GM13977 (cell line): ENCODE data around the gene KCNH2.

Experiments
- DNase-seq: peaks from one replicate; pipeline ENCODE4 v3.0.0; 2012; ENCODE audit warnings: low spot score
- CTCF ChIP-seq: IDR thresholded peaks from 2 replicates; pipeline ENCODE4 v1.5.1; 2012; ENCODE audit warnings: mild to moderate bottlenecking, control low read depth; ENCODE audit not compliant: insufficient read depth; ENCODE audit errors: extremely low read depth, missing control alignments
- in situ Hi-C: fragments of 300-500 bp; cut with MboI; formaldehyde crosslinking; loops from one replicate; pipeline ENCODE4 v1.12.0; 2022; ENCODE audit warnings: low sequenced_read_pairs, low pct_unique_long_range_greater_than_20kb, mixed read lengths, inconsistent platforms; ENCODE audit not compliant: unreplicated experiment

The KCNH2 gene

DNA sequence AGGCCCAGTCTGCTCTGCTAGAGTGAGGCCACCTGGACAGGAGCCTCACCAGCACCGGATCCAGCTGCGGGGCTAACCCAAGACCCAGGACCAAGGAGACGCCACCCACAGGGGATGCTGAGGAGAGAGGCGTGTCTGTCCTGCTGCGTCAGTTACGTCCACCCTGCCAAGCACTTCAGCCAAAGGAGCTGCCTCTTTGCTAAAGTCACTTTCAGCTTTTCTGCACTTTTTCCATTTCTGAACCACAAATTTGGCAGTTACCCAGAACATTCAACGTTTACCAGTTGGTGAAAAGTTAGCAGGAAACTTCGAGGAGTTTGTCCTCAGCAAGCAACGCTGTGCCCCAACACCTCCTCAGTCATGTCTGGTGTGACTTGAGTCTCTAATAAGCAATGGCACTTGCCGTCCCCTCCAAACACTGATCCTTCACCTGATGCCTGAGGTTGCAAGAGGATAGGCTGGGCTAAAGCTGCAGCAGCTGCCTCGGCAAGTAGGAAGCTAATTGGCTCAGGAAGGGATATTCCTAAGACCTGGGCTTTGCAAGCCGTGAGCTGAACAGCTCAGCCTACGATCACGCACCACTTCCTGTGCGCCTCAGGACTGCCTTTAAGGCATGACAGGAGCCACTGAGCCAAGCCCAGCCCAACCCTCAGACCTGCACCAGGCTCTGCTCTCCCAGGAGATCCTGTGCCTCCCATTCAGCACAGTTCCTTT lies 40.1 kb downstream of the KCNH2 start:
- in situ Hi-C loops, result no loop called here
- no peak for DNase-seq

GRCh38 chr7:150936018-150936417 lies 42.1 kb downstream of the KCNH2 start:
- in situ Hi-C loops, result no loop called here
- TF ChIP-seq CTCF, result no peak
- no peak for DNase-seq

More for the DNA sequence above, 40.1 kb downstream of the KCNH2 start:
- TF ChIP-seq CTCF, result no peak

GRCh38 chr7:150935149-150935548 lies 43.0 kb downstream of the KCNH2 start:
- DNase-seq, result no peak
- in situ Hi-C loops, result no loop called here
- TF ChIP-seq CTCF, result no peak

DNA sequence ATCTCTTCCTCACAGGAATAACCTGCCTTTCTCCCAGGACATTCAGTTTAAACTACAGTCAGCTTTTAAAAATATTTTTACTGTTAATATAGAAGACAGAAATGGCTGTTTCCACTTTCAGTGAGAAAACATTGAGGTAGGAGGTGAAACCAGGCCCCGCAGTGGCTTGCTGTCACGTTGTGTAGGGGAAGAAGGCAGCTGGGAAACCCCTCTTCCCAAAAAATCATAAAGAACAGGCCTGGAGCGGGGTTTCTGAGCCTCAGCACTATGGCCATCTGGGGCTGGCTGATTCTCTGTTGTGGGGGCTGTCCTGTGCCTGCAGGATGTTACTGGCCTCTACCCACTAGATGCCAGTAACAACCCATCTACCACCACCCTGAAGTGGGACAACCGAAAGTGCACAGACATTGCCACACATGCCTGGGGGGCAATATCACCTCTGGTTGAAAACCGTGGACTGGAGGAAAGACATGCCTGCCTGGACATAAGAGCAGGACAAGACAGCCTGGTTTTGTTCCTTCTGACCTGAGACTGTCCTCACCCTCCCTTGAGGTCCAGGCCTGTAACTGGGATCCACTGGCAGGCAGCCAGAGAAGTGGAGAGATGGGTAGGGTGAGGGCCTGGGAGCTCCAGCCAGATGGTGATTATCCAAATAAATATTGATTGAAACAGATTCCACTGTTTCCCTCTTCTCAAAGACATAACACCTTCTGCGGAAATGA lies 43.9 kb downstream of the KCNH2 start:
- no peak for DNase-seq
- no peak for TF ChIP-seq CTCF
- in situ Hi-C loops, result no loop called here

DNA sequence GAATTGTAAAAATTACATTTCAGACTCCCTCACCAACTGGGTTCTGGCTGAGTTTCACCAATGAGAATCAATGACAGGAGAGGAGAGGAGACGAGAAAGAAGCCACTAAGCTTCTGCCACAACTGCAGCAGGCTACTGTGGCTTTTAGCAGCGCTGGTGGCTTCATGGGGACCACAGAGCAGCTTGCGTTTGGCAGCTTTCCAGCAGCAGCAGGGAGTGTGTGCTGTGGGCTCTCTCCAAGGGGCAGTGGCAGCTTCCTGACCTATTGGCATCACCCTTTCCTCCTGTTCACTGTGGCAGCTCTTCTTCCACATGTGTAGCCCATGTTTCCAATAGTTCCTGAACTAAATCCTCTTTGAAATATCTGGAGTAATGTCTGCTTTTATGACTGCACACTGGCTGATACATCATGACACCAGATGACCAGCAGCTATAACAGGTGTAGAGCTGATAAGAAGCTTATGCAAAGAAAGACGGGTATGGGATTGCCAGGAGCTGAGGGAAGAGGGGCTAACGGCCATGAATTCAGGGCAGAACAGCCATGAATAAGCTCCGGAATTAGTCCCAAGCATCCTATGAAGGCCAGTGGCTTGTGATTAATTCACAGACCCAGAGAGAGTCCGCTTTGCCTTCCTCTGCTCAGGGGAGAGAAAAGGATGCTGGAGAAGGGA lies 46.8 kb downstream of the KCNH2 start:
- TF ChIP-seq CTCF, result no peak
- no peak for DNase-seq
- in situ Hi-C loops, result no loop called here

DNA sequence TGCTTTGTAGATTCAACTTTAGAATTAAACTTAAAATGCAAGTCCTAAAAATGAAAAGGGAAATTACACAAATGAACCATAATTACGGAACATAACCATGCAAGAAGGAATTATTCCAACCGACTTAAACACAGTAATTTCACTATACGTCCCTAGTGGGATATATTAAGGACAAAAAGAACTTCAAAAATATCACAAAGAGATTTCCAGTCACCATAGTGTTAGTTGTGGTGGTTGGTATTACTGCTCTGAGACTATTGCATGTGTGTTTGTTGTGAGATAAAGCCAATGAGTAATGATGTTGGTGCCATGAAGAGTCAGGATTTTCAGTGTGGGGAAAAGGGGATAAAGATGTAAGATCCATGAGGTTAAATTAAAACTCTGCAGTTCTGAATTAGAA lies 49.6 kb downstream of the KCNH2 start:
- no peak for TF ChIP-seq CTCF
- DNase-seq, result no peak
- in situ Hi-C loops, result no loop called here
